HG02885 (cell line): ENCODE results near the gene ISCU.

ENCODE experiments used
- ATAC-seq: cut with Tn5 transposase; IDR thresholded peaks from one replicate; pipeline ENCODE4 v1.9.1; 2021; ENCODE audit warnings: mild to moderate bottlenecking; ENCODE audit not compliant: unreplicated experiment, poor library complexity

Gene ISCU

GRCh38 chr12:108599948-108600701 lies 37.7 kb downstream of the ISCU start:
- no peak for ATAC-seq

DNA sequence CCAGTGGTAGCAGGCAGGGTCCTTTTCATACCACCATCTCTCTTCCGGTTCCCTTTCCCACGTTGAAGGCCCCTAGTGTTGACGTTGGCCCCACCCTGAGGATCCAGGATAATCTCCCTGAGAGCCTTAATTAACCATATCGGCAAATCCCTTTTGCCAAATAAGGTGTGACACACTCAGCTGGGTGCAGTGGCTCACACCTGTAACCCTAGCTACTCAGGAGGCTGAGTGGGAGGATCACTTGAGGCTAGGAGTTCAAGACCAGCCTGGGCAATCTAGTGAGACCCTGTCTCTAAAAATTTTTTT lies 38.3 kb downstream of the ISCU start:
- no peak for ATAC-seq

DNA sequence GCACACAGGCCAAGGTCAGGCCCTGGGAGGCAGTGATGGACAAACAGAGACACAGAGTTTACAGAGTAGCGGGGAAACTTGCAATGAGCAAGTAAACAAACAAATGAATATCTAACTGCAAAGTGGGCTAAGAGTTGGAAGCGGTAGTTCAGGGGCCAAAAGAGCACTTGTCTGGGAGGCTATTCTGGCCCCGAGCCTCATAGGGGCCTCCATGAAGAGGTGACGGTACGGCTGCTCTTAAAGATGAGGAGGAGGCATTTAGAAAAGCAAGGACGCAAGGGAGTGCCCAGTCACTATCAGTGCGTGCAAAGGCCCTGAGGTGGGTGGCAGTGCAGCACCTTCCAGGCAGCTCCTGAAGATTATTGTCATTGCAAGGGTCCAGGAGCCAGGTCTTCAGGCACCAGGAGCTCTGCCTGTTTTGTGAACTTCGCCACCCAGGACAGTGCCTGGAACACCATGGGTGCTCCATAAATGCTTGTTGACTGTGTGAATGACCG lies 39.9 kb downstream of the ISCU start:
- no peak for ATAC-seq

- ATAC-seq, result no peak
Measured at GRCh38 chr12:108602976-108603704, 40.7 kb downstream of the ISCU start.

DNA sequence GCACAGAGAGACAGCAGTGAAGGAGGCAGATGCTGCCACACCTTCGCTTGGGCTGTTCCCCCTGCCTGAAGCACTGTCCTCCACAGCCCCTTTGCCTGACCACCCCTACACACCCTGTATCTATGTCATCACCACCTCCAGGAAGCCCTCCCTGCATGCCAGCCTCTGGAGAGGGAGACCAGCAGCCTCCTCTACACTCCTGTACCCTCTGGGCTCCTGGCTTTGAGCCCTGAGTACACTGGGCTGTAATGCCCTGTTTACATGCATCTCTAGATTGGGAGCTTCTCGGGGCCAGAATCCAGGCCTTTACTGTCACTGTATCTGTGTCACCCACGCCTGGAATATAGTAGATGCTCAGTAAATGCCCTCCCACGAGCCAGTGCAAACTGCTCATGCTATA lies 41.3 kb downstream of the ISCU start:
- ATAC-seq, result no peak

DNA sequence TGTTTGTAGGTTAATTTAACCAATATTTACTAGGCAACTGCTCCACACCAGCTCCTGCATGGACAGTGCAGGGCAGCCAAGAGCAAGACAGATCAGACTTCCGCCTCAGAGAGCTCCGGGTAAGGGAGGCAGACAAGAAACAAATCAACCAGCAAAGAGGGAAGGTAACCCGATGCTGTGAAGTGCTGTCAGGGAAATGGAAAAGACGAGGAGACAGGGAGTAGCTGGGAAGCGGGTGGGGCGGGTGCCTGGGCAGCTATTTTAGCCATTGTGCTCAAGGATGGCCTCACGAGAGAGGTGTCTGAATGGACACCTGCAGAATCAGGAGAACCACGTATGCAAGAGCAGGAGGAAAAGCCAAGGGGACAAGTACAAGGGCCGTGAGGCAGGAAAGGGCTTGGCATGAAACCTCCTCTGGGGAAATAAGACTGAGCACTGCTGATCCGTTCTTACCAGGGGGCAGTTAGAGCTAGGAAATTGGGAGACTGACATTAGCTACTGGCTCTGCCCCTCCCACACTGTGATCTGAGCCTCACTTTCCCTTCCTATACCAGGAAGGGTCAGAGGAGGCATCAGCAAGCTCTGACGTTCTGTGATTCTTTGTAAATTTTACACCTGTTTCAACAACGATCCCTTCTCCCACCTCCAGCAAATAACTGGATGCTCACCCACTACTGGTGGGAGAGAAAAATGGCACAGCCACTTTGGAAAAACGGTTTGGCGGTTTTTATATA lies 42.0 kb downstream of the ISCU start:
- no peak for ATAC-seq

- no peak for ATAC-seq
Measured at GRCh38 chr12:108605000-108605689, 42.7 kb downstream of the ISCU start.

DNA sequence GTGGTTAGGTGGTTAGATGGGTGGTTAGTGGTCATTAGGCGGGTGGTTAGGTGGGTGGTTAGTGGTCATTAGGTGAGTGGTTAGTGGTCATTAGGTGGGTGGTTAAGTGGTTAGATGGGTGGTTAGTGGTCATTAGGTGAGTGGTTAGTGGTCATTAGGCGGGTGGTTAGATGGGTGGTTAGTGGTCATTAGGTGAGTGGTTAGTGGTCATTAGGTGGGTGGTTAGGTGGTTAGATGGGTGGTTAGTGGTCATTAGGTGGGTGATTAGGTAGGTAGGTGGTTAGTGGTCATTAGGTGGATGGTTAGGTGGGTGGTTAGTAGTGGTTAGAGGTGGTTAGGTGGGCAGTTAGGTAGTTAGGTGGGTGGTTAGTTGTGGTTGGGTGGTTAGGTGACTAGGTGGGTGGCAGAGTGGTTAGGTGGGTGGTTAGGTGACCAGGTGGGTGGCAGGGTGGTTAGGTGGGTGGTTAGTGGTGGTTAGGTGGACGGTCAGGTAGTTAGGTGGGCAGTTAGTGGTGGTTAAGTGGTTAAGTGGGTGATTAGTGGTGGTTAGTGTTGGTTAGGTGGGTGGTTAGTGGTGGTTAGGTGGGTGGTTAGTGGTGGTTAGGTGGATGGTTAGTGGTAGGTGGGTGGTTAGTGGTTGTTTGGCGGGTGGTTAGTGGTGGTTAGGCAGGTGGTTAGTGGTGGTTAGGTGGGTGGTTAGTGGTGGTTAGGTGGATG lies 43.5 kb downstream of the ISCU start:
- ATAC-seq, result no peak

GRCh38 chr12:108606492-108606891 lies 44.1 kb downstream of the ISCU start:
- ATAC-seq, result no peak

GRCh38 chr12:108607981-108608600 lies 45.7 kb downstream of the ISCU start:
- ATAC-seq, result no peak

- no peak for ATAC-seq
Measured at GRCh38 chr12:108608616-108609015, 46.2 kb downstream of the ISCU start.

DNA sequence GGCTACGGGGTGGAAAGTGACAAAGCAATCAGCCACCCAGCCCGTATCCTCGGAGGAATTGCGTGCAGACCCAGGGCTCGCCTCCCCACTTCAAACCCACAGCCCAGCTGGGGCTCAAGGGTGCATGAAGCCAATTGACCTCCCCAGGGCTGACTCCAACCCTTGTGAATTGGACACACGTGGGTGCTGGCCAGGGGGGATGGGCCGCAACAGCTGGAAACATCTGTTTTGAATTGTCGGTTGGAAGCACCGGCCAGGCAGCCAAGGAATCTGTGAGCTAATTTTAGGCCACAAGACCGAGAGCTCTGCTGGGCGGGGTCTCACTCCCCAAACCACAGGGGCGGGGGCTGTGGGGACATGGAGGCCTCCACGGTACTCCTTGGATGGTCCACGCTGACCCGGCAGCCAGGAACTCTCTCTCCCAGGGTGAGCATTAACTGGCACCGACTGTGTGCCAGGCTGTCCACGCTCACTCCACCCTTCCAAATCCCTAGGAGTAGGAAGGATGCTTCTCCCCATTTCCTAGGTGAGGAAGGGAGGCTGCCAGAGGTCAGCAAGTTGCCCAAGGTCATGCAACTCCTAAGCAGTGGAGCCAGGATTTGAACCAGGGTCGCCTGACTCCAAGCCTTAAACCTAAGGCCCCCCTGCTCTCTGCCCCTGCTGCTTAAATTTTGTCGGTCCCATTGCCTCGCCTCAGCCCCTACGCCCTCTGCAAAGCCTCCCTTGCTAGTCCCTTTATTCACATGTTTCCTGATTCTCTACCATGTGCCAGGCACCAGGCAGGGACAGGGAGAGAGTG lies 47.3 kb downstream of the ISCU start:
- ATAC-seq, result no peak

DNA sequence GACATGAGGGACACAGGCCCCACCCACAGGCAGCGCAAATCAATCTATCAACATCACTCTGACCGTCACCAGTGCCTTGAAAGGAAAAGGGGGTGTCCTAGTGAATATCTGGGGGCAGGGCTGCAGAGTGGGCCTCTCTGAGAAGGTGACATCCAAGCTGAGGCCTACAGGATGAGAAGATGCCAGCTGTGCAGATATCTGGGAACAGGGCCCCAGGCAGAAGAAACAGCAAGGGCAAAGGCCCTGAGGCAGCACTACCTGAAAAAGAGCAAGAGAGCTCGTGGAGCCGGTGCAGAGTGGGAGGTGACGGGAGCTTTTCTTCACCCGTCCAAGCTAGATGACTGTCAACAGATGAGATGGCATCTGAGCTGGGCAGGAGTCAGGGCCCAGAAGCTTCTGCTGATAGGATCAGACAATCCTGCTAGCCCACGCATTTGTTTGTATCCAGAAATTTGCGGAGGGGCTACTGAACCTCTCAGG lies 48.0 kb downstream of the ISCU start:
- ATAC-seq, result no peak

GRCh38 chr12:108610856-108611605 lies 48.6 kb downstream of the ISCU start:
- no peak for ATAC-seq

DNA sequence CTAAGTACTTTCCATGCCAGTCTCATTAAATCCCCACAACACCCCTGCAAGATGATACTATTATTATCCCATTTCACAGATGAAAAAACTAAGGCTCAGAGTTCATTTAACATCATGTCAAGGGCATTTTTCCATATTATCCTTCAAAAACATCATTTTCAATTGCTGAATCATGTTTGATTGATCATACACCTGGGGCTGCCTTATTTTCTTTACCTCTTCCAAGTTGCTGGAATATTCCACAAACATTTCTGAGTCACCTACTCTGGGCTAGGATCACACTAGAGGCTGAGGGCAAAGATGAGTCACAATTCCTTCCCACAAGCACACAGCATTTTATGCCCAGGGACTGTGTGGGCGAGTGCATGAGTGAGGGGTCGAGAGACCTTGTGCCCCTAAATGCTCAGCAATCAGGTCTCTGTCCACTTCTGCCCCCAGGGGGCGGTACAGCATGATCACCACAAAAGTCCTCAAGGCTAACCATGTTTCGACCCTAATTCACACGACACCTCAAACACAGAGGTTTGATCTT lies 49.6 kb downstream of the ISCU start:
- no peak for ATAC-seq

DNA sequence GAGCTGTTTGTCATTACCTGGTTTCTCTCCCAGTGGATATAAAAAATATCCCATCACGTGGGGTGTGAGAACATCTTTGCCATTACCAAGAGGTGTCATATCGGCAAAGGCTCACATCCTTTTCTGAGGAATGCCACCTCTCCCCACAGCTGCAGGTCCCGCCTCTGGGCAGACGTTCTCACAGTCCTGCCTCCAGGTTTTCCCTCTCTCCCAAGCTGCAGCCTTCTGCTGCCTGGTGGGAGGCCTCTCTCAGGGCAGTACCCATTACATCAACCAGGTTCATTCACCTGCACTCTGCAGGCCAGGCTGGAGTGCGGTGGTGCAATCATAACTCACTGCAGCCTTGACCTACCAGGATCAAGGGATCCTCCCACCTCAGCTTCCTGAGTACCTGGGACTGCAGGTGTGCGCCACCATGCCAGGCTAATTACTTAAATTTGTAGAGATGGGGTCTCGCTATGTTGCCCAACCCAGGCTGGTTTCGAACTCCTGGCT lies 50.4 kb downstream of the ISCU start:
- ATAC-seq, result no peak

DNA sequence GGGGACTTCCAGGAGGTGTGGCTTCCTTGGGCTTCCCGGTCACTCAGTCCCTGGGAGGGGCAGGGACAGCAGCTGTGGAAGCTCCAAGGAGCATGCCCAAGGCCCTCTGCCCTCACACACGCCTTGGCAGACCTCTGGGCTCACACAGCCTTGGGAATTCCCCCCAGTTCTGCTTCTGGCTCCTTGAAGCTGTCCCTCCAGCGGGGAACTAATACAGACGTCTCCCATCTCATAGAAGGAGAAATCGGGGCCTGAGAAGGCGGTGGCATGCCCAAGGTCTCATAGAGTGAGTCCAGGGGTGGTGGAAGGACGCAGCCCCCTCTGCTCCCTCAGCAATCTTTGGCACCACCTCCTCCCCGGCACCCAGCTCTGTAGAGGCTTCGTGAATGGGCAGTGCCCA lies 51.2 kb downstream of the ISCU start:
- no peak for ATAC-seq

DNA sequence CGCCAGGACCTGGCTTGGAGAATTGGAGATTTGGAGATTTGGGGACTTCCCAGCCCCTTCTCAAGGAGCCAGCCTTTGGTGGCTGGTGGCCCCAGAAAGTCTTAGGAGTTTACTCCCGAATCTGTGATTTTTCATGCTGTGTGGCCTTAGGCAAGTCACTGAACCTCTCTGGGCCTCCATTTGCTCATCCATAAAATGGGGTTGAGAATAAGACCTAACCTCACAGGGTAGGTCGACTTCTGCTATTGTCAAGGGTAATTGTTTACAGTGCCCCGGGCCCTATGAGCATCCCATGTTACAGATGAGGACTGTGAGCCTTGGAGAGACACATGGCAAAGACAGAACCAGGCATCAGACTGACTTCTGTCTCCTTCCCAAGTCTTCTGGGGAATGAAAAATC lies 51.6 kb downstream of the ISCU start:
- no peak for ATAC-seq
